ENCODE results near the gene PARD3B. TPM values are rescaled to one million over a fixed set of nuclear protein-coding genes. Genes with fewer than 3 reads are reported as not detected.
A peak's percentile ranks its signal among the peaks of the same experiment; 100 is the strongest.

PARD3B gene
- total RNA-seq, 1 donor from 2014 or later, result 10.3 TPM

DNA sequence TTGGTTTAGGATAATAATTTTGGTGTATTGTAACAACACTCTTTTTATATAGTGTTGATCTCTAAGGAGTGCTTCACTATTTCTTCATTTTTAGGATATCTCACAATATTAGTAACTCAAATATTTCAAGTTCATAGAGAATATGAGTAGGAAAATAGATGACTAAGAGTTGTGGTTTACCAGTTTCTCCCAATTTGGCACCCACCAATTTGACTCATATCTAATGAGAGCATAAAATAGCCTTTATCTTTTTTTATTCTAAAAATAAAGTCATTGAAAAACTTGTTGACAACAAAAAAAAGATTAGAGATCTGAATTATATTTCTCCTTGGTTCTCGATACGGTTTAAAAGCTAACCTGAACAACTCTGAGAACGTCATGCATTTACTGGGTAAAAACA is 204.0 kb downstream of the PARD3B start:
- DNase-seq (ENCODE audit: extremely low read depth, low read depth, low spot score), result no peak

DNA sequence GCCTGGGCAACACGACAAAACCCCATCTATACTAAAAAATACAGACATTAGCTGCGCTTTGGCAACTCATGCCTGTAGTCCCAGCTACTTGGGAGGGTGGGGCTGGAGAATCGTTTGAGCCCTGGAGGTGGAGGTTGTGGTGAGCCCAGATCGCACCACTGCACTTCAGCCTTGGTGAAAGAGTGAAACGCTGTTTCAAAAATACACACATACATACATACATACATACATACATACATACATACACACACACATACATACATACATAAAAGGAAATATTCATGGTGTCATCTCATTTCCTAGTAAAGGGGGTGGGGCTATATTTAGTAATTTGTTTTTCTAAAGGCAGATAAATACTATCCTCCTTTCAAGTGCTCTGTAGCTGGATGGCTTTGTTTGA is 205.1 kb downstream of the PARD3B start:
- DNase-seq (ENCODE audit: extremely low read depth, low read depth, low spot score), result no peak

- DNase-seq (ENCODE audit: extremely low read depth, low read depth, low spot score), result no peak
Observed at GRCh38 chr2:204751472-204751871, 206.2 kb downstream of the PARD3B start.

DNA sequence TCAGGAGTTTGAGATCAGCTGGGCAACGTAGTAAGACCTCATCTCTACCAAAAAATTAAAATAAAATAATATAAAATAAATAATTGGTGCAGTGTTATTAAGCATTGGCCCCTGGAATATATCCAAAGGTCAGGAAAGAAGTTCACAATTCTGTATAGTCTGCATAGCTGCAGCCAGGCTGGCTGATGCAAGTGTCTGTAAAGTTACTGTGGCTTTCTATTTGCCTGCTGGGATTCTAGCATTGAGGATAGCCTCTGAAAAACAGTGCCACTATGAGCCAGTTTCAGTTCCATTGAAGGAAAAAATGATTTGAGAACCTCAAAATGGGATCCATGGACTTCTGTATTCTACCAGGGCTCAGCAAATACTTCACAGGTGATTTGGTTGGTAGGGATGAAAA is 208.6 kb downstream of the PARD3B start:
- DNase-seq (ENCODE audit: extremely low read depth, low read depth, low spot score), result no peak

DNA sequence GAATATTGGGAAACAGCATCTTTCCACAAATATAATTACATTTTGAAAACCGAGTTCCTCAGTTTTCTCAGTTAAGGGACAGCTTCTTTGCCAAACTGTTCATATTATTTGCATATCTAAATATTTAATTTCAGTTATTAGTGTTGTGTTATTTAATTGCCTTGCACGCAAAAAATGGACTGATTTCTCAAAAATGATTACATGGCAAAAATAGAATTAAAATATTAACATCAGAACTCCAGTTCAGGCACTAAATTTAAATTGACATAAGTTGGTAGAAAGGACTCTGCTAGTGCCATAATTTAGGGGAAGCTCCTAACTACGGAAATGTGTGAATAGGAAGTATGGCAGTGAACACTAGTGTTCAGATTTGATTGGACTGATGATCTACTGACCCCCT is 209.6 kb downstream of the PARD3B start:
- DNase-seq (ENCODE audit: extremely low read depth, low read depth, low spot score), result no peak

DNA sequence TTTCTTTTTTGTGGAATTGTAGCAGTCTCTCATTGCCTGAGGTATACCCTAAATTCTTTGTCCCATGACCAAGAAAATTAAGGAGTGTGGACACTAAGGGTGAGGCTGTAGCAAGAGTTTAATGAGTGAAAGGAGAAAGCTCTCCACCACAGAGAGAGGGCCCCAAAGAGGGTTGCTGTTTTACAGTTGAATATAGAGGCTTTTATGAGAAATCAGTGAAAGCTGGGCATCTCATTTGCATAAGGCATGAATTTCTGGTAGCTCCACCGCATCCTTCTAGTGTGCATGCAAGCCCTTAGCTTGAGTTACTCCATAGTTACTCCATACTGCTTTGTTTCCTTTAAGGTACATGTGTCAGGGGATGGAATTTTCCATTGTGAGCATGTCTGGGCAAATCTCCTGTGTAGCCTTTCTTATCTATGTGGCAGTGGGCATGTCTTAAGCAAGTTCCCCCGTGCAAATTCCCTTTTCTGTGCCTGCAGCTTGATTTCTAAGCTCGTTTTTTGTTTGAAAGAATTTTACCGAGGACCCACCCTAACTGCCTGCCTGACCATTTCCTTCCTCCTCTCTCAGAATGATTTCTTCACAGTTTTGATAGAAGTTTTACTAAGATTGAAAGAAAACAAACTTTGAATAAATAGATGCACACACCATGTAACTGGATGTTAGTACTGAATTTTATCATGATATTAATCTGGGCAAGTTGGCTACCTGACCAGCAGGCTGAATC is 218.9 kb downstream of the PARD3B start:
- DNase-seq (ENCODE audit: extremely low read depth, low read depth, low spot score), result no peak

DNA sequence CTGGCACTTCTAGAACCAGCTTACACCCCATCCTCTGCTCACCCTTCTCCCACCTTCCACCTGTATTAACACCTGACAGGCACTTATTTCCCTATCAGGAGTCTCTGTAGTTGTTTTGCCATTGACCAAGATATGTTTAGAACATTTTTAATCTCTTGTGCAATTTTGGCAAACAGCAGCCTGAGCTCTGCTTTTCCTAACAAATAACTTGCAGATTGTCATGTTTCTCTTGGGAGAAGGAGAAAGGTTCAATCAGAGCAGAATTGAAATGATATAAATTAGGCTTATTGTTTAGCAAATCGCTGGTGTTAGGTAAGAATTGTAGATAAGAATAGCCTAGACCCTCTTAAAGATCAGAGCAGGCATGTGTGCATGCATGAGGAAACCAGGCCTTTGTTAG is 225.5 kb downstream of the PARD3B start:
- DNase-seq (ENCODE audit: extremely low read depth, low read depth, low spot score), result no peak

DNA sequence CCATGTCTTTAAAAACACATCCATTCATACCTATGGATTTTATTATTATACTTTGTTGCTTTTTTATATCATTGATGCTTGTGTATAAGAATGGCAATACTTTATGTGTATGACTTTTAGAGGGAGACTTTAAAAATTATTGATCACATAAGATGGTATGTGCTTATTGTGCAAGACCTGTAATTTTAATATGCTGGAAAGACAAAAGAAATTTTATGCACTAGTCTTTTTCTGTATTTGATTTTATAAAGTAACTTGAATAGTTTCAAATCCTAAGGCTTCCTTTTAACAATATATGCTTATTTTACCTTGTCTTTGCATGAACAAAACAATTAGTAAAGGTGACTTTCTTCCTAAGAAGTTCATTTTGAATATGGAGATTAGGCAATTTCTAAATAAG is 226.4 kb downstream of the PARD3B start:
- no peak for DNase-seq (ENCODE audit: extremely low read depth, low read depth, low spot score)

GRCh38 chr2:204772546-204772945 is 227.3 kb downstream of the PARD3B start:
- no peak for DNase-seq (ENCODE audit: extremely low read depth, low read depth, low spot score)

GRCh38 chr2:204775766-204776165 is 230.5 kb downstream of the PARD3B start:
- DNase-seq (ENCODE audit: extremely low read depth, low read depth, low spot score), result no peak

GRCh38 chr2:204776781-204777559 is 231.7 kb downstream of the PARD3B start:
- DNase-seq (ENCODE audit: extremely low read depth, low read depth, low spot score), result no peak

DNA sequence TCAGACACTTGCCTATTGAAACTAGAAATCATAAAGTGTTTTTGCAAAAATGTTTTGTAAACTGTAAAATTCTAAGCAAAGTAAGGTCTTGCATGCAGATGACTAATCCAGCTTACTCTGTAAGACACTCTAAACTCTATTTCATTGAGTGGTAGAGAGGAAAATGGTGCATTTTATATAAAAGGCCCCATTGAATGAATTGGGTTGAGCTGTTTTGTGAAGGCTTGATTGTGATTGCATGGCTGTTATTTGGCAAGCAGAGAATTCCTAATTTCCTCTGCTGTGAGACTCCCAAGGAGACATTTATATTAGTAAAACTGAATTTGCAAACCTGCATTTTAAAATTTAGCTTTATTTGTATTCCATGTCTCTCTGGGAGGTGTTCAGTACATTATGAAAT is 234.5 kb downstream of the PARD3B start:
- no peak for DNase-seq (ENCODE audit: extremely low read depth, low read depth, low spot score)

DNA sequence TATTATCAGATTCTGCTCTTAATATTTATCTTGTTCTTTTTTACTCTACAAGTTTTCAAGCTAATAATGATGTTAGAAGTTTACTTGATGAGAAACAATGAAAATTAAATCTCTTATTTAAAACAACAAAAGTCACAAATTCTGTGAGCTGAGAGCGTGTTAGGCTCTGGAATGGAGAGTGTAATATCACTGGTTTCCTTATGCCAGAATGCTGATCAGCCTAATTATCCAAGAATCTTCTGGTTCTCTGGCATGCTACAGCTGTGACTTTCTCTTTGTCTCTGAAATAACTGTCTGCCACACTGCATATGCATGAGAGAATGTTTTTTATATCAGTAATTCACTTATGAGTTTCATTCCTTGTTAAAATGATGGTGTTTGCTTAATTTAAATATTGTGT is 236.7 kb downstream of the PARD3B start:
- DNase-seq (ENCODE audit: extremely low read depth, low read depth, low spot score), result no peak

GRCh38 chr2:204790076-204790475 is 244.8 kb downstream of the PARD3B start:
- DNase-seq (ENCODE audit: extremely low read depth, low read depth, low spot score), result no peak

DNA sequence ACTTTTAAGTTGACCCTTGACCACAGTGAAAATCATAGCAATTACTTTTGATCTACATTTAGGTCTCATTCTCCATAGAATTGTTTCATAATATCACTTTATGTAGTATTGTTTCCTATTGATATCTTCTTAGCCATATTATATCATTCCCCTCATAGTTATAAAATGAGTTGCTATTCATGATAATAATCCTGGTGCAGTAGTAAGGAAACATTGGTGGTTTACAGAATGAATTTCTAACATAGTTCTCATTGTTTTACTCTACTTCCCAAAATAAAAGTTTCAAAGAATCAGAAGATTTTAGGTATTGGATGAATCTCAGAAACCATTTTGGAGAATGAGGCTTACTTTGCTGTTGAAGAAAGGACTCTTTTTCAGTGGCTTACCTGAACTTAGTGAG is 246.0 kb downstream of the PARD3B start:
- no peak for DNase-seq (ENCODE audit: extremely low read depth, low read depth, low spot score)

DNA sequence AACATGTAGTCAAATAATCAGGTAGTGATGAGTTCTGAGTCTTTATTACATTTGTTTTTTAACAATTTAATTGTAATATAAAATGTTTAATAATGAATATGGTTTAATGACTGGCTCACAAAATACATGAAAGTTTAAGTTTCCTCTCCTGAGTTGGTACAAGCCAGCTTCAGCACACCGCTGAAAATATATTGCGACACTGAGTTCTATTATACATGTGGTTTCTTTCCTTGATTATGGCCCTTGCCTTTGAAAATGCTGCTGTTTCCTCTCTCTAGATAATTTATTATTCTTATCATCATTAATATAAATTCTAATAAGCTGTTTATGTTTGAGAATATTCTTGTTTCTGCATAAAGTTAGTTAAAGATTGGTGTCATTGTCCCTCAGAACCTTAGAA is 249.3 kb downstream of the PARD3B start:
- no peak for DNase-seq (ENCODE audit: extremely low read depth, low read depth, low spot score)

DNA sequence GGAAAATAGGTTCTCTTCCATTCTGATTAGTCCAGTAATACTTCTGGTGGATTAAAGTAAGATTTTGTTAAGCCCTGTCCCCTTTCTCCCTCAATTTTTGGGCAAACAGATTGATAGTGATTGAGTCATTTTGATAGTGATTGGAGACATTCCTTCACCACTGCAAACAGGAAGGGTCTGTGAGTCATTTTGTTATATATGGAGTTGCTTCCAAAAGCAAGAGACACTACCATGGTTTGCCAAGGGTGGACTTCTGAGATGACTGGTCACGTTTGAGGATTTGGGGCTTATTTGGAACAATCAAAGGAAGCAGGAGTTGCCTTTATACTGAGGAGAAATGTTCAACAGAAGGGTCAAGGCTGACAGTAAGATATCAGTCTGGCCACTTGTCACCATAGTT is 249.9 kb downstream of the PARD3B start:
- DNase-seq (ENCODE audit: extremely low read depth, low read depth, low spot score), result peak; percentile 50

GRCh38 chr2:204796581-204796980 is 251.3 kb downstream of the PARD3B start:
- DNase-seq (ENCODE audit: extremely low read depth, low read depth, low spot score), result no peak

- DNase-seq (ENCODE audit: extremely low read depth, low read depth, low spot score), result no peak
Observed at GRCh38 chr2:204799791-204800190, 254.5 kb downstream of the PARD3B start.

- no peak for DNase-seq (ENCODE audit: extremely low read depth, low read depth, low spot score)
Observed at GRCh38 chr2:204808494-204808893, 263.2 kb downstream of the PARD3B start.

- DNase-seq (ENCODE audit: extremely low read depth, low read depth, low spot score), result no peak
Observed at GRCh38 chr2:204824751-204825453, 279.6 kb downstream of the PARD3B start.

GRCh38 chr2:204825681-204826080 is 280.4 kb downstream of the PARD3B start:
- no peak for DNase-seq (ENCODE audit: extremely low read depth, low read depth, low spot score)

All from glomerular endothelial cell (primary cell).